ENCODE results near the gene SOX13.
"Not testable (repeated sequence)": the region's sequence is repeated elsewhere in the genome, so short reads cannot be mapped to it uniquely, and the experiment has no call there.

SOX13 gene

DNA sequence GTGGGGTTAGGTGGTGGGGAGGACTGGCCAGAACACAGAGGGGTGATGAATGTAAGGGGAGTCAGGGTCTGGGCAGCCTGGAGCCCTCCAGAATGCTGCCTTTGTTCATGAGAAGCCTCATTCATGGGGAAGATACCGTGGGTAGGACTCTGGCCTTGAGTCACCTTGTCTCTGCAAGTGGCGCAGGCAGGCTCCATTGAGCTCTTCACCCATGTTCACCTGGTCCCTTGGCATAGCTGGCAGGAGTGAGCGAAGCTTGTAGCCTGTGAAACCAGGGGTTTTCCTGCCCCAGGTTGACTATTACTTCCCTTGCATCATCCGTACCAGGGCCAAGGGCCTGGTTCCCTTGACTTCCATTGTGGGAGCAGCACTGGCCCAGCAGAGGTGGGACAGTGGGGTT is 25.8 kb downstream of the SOX13 start:
- no peak overlapping the region for H2BK120ac ChIP-seq (ENCODE audit: low read depth, low read length)
- DNase-seq, result no peak
- no peak overlapping the region for H3K4me2 ChIP-seq (ENCODE audit: low read length, poor library complexity, severe bottlenecking)
- no peak overlapping the region for H3K27ac ChIP-seq (ENCODE audit: low read length, poor library complexity, severe bottlenecking)
- H3K4me3 ChIP-seq (ENCODE audit: insufficient read depth in 1 of 2, low read depth in 1 of 2, low read length in 2 of 2), result no peak overlapping the region
- H3K4ac ChIP-seq (ENCODE audit: low read depth in 1 of 2, low read length in 2 of 2), result no peak overlapping the region
- H2AFZ ChIP-seq (ENCODE audit: low read depth, low read length), result no peak overlapping the region
- peaks cover 5% of the 10 kb centered on the region for H3K79me1 ChIP-seq (replicated peaks; ENCODE audit: low read length, poor library complexity, severe bottlenecking)
- no peak overlapping the region for H2AK5ac ChIP-seq (ENCODE audit: low read length, severe bottlenecking)
- no peak overlapping the region for H4K91ac ChIP-seq (ENCODE audit: low read length)
- H3K18ac ChIP-seq (ENCODE audit: low read depth in 1 of 2, low read length in 2 of 2), result no peak overlapping the region
- no peaks in the 10 kb centered on the region for H3K36me3 ChIP-seq (ENCODE audit: control insufficient read depth in 1 of 2, insufficient read depth in 2 of 2, low read depth in 1 of 2, low read length in 2 of 2)
- H4K8ac ChIP-seq (ENCODE audit: low read length), result no peak overlapping the region
- peaks cover 0 to 12% of the 10 kb centered on the region in 2 experiments for H3K27me3 ChIP-seq (ENCODE audit: control insufficient read depth in 1 of 2, insufficient read depth in 1 of 2, low read length in 2 of 2)
- H2BK12ac ChIP-seq (ENCODE audit: low read length in 2 of 2), result no peak overlapping the region
- H3K9me3 ChIP-seq (ENCODE audit: control insufficient read depth, low read length), result no peaks in the 10 kb centered on the region
- no peak overlapping the region for H3K14ac ChIP-seq (ENCODE audit: low read length in 2 of 2)
- no peak overlapping the region for H2BK15ac ChIP-seq (ENCODE audit: low read depth, poor library complexity, severe bottlenecking)
- H2BK5ac ChIP-seq (ENCODE audit: low read depth, low read length, poor library complexity, severe bottlenecking), result no peak overlapping the region
- peaks cover 3% of the 10 kb centered on the region for H3K4me1 ChIP-seq (ENCODE audit: control insufficient read depth, insufficient read depth, low read depth, low read length)
- no peak overlapping the region for H3K23ac ChIP-seq (ENCODE audit: low read length in 2 of 2)
- 95% methylated on average over 4 of the region's 4 CpGs for WGBS
- no peak overlapping the region for H3K9ac ChIP-seq (ENCODE audit: low read length)

DNA sequence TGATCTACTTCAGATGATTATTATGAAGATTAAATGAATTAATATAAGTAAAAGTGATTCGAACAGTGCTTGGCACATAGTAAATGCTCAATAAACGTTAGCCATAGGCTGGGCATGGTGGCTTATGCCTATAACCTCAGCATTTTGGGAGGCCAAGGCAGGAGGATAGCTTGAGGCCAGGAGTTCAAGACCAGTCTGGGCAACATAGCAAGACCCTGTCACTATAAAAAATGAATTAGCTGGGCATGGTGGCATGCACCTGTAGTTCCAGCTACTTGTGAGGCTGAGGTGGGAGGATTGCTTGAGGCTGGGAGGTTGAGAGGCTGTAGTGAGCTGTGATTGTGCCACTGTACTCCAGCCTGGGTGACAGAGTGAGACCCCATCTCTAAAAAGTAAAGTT is 26.8 kb downstream of the SOX13 start:
- not testable (repeated sequence) for H3K4me3 ChIP-seq (ENCODE audit: insufficient read depth in 1 of 2, low read depth in 1 of 2, low read length in 2 of 2); H3K4ac ChIP-seq (ENCODE audit: low read depth in 1 of 2, low read length in 2 of 2); H3K18ac ChIP-seq (ENCODE audit: low read depth in 1 of 2, low read length in 2 of 2); H4K91ac ChIP-seq (ENCODE audit: low read length); H3K36me3 ChIP-seq (ENCODE audit: control insufficient read depth in 1 of 2, insufficient read depth in 2 of 2, low read depth in 1 of 2, low read length in 2 of 2); H4K8ac ChIP-seq (ENCODE audit: low read length); DNase-seq; H2BK15ac ChIP-seq (ENCODE audit: low read depth, poor library complexity, severe bottlenecking); H2BK120ac ChIP-seq (ENCODE audit: low read depth, low read length); H3K9me3 ChIP-seq (ENCODE audit: control insufficient read depth, low read length); H3K27ac ChIP-seq (ENCODE audit: low read length, poor library complexity, severe bottlenecking); H3K27me3 ChIP-seq (ENCODE audit: control insufficient read depth in 1 of 2, insufficient read depth in 1 of 2, low read length in 2 of 2); H2AK5ac ChIP-seq (ENCODE audit: low read length, severe bottlenecking); H3K4me1 ChIP-seq (ENCODE audit: control insufficient read depth, insufficient read depth, low read depth, low read length); H3K23ac ChIP-seq (ENCODE audit: low read length in 2 of 2); H2BK12ac ChIP-seq (ENCODE audit: low read length in 2 of 2); H3K4me2 ChIP-seq (ENCODE audit: low read length, poor library complexity, severe bottlenecking); H3K14ac ChIP-seq (ENCODE audit: low read length in 2 of 2); H3K79me1 ChIP-seq (replicated peaks; ENCODE audit: low read length, poor library complexity, severe bottlenecking); H3K9ac ChIP-seq (ENCODE audit: low read length); H2BK5ac ChIP-seq (ENCODE audit: low read depth, low read length, poor library complexity, severe bottlenecking); H2AFZ ChIP-seq (ENCODE audit: low read depth, low read length)
- 86% methylated on average over 2 of the region's 2 CpGs for WGBS

GRCh38 chr1:204102029-204102611 is 29.2 kb downstream of the SOX13 start:
- Histone ChIP-seq H2AK5ac (ENCODE audit: low read length, severe bottlenecking) (no peak overlapping the region), H3K4ac (ENCODE audit: low read depth in 1 of 2, low read length in 2 of 2) (no peak overlapping the region), H3K9me3 (ENCODE audit: control insufficient read depth, low read length) (no peaks in the 10 kb centered on the region), H3K27me3 (ENCODE audit: control insufficient read depth in 1 of 2, insufficient read depth in 1 of 2, low read length in 2 of 2) (no peaks in the 10 kb centered on the region), H3K4me1 (ENCODE audit: control insufficient read depth, insufficient read depth, low read depth, low read length) (peaks cover 10% of the 10 kb centered on the region), H2BK120ac (ENCODE audit: low read depth, low read length) (no peak overlapping the region), H3K36me3 (ENCODE audit: control insufficient read depth in 1 of 2, insufficient read depth in 2 of 2, low read depth in 1 of 2, low read length in 2 of 2) (no peaks in the 10 kb centered on the region), H4K91ac (ENCODE audit: low read length) (no peak overlapping the region), H2BK5ac (ENCODE audit: low read depth, low read length, poor library complexity, severe bottlenecking) (no peak overlapping the region), H3K23ac (ENCODE audit: low read length in 2 of 2) (no peak overlapping the region), H3K4me3 (ENCODE audit: insufficient read depth in 1 of 2, low read depth in 1 of 2, low read length in 2 of 2) (no peak overlapping the region), H3K9ac (ENCODE audit: low read length) (no peak overlapping the region), H3K4me2 (ENCODE audit: low read length, poor library complexity, severe bottlenecking) (no peak overlapping the region), H3K27ac (ENCODE audit: low read length, poor library complexity, severe bottlenecking) (no peak overlapping the region), H4K8ac (ENCODE audit: low read length) (no peak overlapping the region), H2BK15ac (ENCODE audit: low read depth, poor library complexity, severe bottlenecking) (no peak overlapping the region), H2BK12ac (ENCODE audit: low read length in 2 of 2) (no peak overlapping the region), H3K18ac (ENCODE audit: low read depth in 1 of 2, low read length in 2 of 2) (no peak overlapping the region), H2AFZ (ENCODE audit: low read depth, low read length) (no peak overlapping the region), H3K14ac (ENCODE audit: low read length in 2 of 2) (no peak overlapping the region), H3K79me1 (replicated peaks; ENCODE audit: low read length, poor library complexity, severe bottlenecking) (no peaks in the 10 kb centered on the region)
- 69% methylated on average over 12 of the region's 13 CpGs for WGBS
- DNase-seq, result no peak

- H3K4me1 ChIP-seq (ENCODE audit: control insufficient read depth, insufficient read depth, low read depth, low read length), result peaks cover 10% of the 10 kb centered on the region
- H2AK5ac ChIP-seq (ENCODE audit: low read length, severe bottlenecking), result no peak overlapping the region
- H2BK120ac ChIP-seq (ENCODE audit: low read depth, low read length), result no peak overlapping the region
- no peak overlapping the region for H3K4me2 ChIP-seq (ENCODE audit: low read length, poor library complexity, severe bottlenecking)
- H3K9ac ChIP-seq (ENCODE audit: low read length), result no peak overlapping the region
- peak overlapping the region in 1 of 2 experiments; percentile 47 for H2BK12ac ChIP-seq (ENCODE audit: low read length in 2 of 2)
- H3K27ac ChIP-seq (ENCODE audit: low read length, poor library complexity, severe bottlenecking), result no peak overlapping the region
- WGBS, result 48% methylated on average over 3 of the region's 3 CpGs
- no peak overlapping the region for H3K4me3 ChIP-seq (ENCODE audit: insufficient read depth in 1 of 2, low read depth in 1 of 2, low read length in 2 of 2)
- no peaks in the 10 kb centered on the region for H3K9me3 ChIP-seq (ENCODE audit: control insufficient read depth, low read length)
- no peak overlapping the region for H3K14ac ChIP-seq (ENCODE audit: low read length in 2 of 2)
- H3K23ac ChIP-seq (ENCODE audit: low read length in 2 of 2), result no peak overlapping the region
- H4K91ac ChIP-seq (ENCODE audit: low read length), result no peak overlapping the region
- H2BK5ac ChIP-seq (ENCODE audit: low read depth, low read length, poor library complexity, severe bottlenecking), result no peak overlapping the region
- peak; percentile 22 for DNase-seq
- no peaks in the 10 kb centered on the region for H3K27me3 ChIP-seq (ENCODE audit: control insufficient read depth in 1 of 2, insufficient read depth in 1 of 2, low read length in 2 of 2)
- no peak overlapping the region for H4K8ac ChIP-seq (ENCODE audit: low read length)
- H3K79me1 ChIP-seq (replicated peaks; ENCODE audit: low read length, poor library complexity, severe bottlenecking), result no peaks in the 10 kb centered on the region
- H2BK15ac ChIP-seq (ENCODE audit: low read depth, poor library complexity, severe bottlenecking), result no peak overlapping the region
- no peak overlapping the region for H3K4ac ChIP-seq (ENCODE audit: low read depth in 1 of 2, low read length in 2 of 2)
- no peaks in the 10 kb centered on the region for H3K36me3 ChIP-seq (ENCODE audit: control insufficient read depth in 1 of 2, insufficient read depth in 2 of 2, low read depth in 1 of 2, low read length in 2 of 2)
- H2AFZ ChIP-seq (ENCODE audit: low read depth, low read length), result no peak overlapping the region
- peak overlapping the region in 1 of 2 experiments; percentile 61 for H3K18ac ChIP-seq (ENCODE audit: low read depth in 1 of 2, low read length in 2 of 2)
These were observed 30.0 kb downstream of the SOX13 start for GRCh38 chr1:204102739-204103430.

Data from mesenchymal stem cell (in vitro differentiated cells and primary cell).